HepG2 (cell line): Measurements from ENCODE around the gene LGALS4. TPM values are rescaled to one million over a fixed set of nuclear protein-coding genes. Genes with fewer than 3 reads are reported as not detected.

ENCODE experiments used
- AGO1 ChIP-seq: fragments of 200-400 bp; formaldehyde crosslinking; IDR thresholded peaks from 2 replicates; pipeline ENCODE4 v1.6.1; 2017; ENCODE audit warnings: mild to moderate bottlenecking, low read depth, low read length, moderate library complexity; ENCODE audit not compliant: poor library complexity, severe bottlenecking
- AKAP8 ChIP-seq: sonication (generic); formaldehyde crosslinking; IDR thresholded peaks from 2 replicates; pipeline ENCODE4 v1.5.1; 2020; ENCODE audit warnings: mild to moderate bottlenecking, missing genetic modification reagents
- ARID4A ChIP-seq: sonication (generic); formaldehyde crosslinking; IDR thresholded peaks from 2 replicates; pipeline ENCODE4 v1.5.0; 2020; ENCODE audit warnings: mild to moderate bottlenecking, missing genetic modification reagents, borderline replicate concordance
- CREB1 ChIP-seq, 2 experiments: fragments of 450-650 bp in 1 of 2; IDR thresholded peaks; 2 replicates each; pipeline ENCODE4 v1.6.1; 2016 to 2017; ENCODE audit warnings: control low read depth in 1 of 2, mild to moderate bottlenecking in 1 of 2, missing compliant biosample characterization in 1 of 2, missing genetic modification characterization in 1 of 2
- ELF1 ChIP-seq: sonication (generic); formaldehyde crosslinking; IDR thresholded peaks from 2 replicates; pipeline ENCODE4 v1.4.0; 2020; ENCODE audit warnings: missing genetic modification reagents
- ELF3 ChIP-seq: IDR thresholded peaks from 2 replicates; pipeline ENCODE4 v1.6.1; 2016; ENCODE audit warnings: missing genetic modification reagents, missing compliant biosample characterization
- FOXK1 ChIP-seq: sonication (generic); formaldehyde crosslinking; IDR thresholded peaks from 2 replicates; pipeline ENCODE4 v1.4.0; 2020; ENCODE audit warnings: low read depth, missing genetic modification reagents, borderline replicate concordance
- HNF1B ChIP-seq: sonication (generic); formaldehyde crosslinking; IDR thresholded peaks from 2 replicates; pipeline ENCODE4 v1.5.1; 2020; ENCODE audit warnings: mild to moderate bottlenecking, moderate library complexity, missing genetic modification reagents
- KDM5B ChIP-seq: sonication (generic); formaldehyde crosslinking; IDR thresholded peaks from 2 replicates; pipeline ENCODE4 v1.4.0; 2020; ENCODE audit warnings: missing genetic modification reagents, mild to moderate bottlenecking, borderline replicate concordance
- MXI1 ChIP-seq: IDR thresholded peaks from 3 replicates; pipeline ENCODE4 v1.6.1; 2012; ENCODE audit warnings: low read depth, low read length, inconsistent platforms, borderline replicate concordance
- MZF1 ChIP-seq: sonication (generic); formaldehyde crosslinking; IDR thresholded peaks from 2 replicates; pipeline ENCODE4 v1.8.1; 2023; ENCODE audit warnings: mild to moderate bottlenecking, missing genetic modification reagents, borderline replicate concordance
- PCBP2 ChIP-seq: fragments of 200-400 bp; formaldehyde crosslinking; optimal IDR thresholded peaks from 2 replicates; pipeline ENCODE3; 2018; ENCODE audit warnings: low read length, low read depth; ENCODE audit not compliant: poor library complexity, severe bottlenecking
- PRPF4 ChIP-seq: fragments of 200-400 bp; formaldehyde crosslinking; IDR thresholded peaks from 2 replicates; pipeline ENCODE4 v1.6.1; 2016; ENCODE audit warnings: low read length, low read depth; ENCODE audit not compliant: poor library complexity, severe bottlenecking
- RFX5 ChIP-seq: IDR thresholded peaks from 2 replicates; pipeline ENCODE4 v1.6.1; 2011; ENCODE audit warnings: low read depth, low read length, improper control_type of control experiment
- RFXAP ChIP-seq: sonication (generic); formaldehyde crosslinking; IDR thresholded peaks from 2 replicates; pipeline ENCODE4 v1.4.0; 2020; ENCODE audit warnings: missing genetic modification reagents, borderline replicate concordance
- SAP130 ChIP-seq: IDR thresholded peaks from 2 replicates; pipeline ENCODE4 v1.6.1; 2016; ENCODE audit warnings: low read depth
- SP4 ChIP-seq: sonication (generic); formaldehyde crosslinking; IDR thresholded peaks from 2 replicates; pipeline ENCODE4 v1.8.1; 2023; ENCODE audit warnings: mild to moderate bottlenecking, missing genetic modification reagents
- SRSF1 ChIP-seq: fragments of 200-400 bp; formaldehyde crosslinking; optimal IDR thresholded peaks from 2 replicates; pipeline ENCODE3; 2017; ENCODE audit warnings: mild to moderate bottlenecking, low read depth, low read length, moderate library complexity
- ZBTB49 ChIP-seq: sonication (generic); formaldehyde crosslinking; IDR thresholded peaks from 2 replicates; pipeline ENCODE4 v1.4.0; 2020; ENCODE audit warnings: missing genetic modification reagents, borderline replicate concordance
- ZNF160 ChIP-seq: sonication (generic); formaldehyde crosslinking; IDR thresholded peaks from 2 replicates; pipeline ENCODE4 v1.8.0; 2022; ENCODE audit warnings: mild to moderate bottlenecking, inconsistent platforms, missing genetic modification reagents
- ZNF333 ChIP-seq: sonication (generic); formaldehyde crosslinking; IDR thresholded peaks from 2 replicates; pipeline ENCODE4 v1.4.0; 2020; ENCODE audit warnings: mild to moderate bottlenecking, missing genetic modification reagents, borderline replicate concordance
- ZSCAN12 ChIP-seq: sonication (generic); formaldehyde crosslinking; IDR thresholded peaks from 2 replicates; pipeline ENCODE4 v1.9.0; 2021; ENCODE audit warnings: mild to moderate bottlenecking, missing genetic modification reagents
- polyA plus RNA-seq, 8 experiments: library from polyadenylated mRNA; depleted of rRNA in 3 of 8; stranded (reverse) in 7 of 8; unstranded in 1 of 8; fragments of >200 nt; fragmentation: Illumina TruSeq in 4 of 8; extraction: Trizol in 4 of 8; gene quantifications; 2 replicates each; pipeline versions ENCODE4 v1.2.1 to v1.2.3, GENCODE V29; 2011 to 2016; ENCODE audit warnings: low read depth in 4 of 8, missing spikeins in 1 of 8, mixed read lengths in 1 of 8; ENCODE audit not compliant: insufficient read depth in 1 of 8
- total RNA-seq, 5 experiments: library from RNA; depleted of rRNA; stranded (reverse); fragments of >200 nt; fragmentation: Illumina TruSeq; extraction: Trizol; gene quantifications; 2 replicates each; pipeline ENCODE4 v1.2.3, GENCODE V29; 2016; ENCODE audit warnings: low read depth in 1 of 5

Gene LGALS4
- total and polyA plus RNA-seq, 2 of the 13 experiments (the other 11 are each of a cell fraction or from before 2014, with no cell fraction given), result 0.24 to 0.71 TPM

GRCh38 chr19:38850436-38850975 is 37.8 kb upstream of the LGALS4 start (continued):
- TF ChIP-seq SRSF1, result no peak
- no peak; the same call in 1 of the 2 replicates for TF ChIP-seq FOXK1 (CRISPR knock-in tag)
- no peak for TF ChIP-seq PCBP2
- peak; percentile 79; the same call in 1 of the 3 replicates for TF ChIP-seq MXI1
- TF ChIP-seq SP4 (CRISPR knock-in tag), result 0 out of 2 replicates have a peak, but pooled peaks have one; percentile 10
- TF ChIP-seq RFX5, result peak; percentile 85
- peak; percentile 86; the same call in 1 of the 2 replicates for TF ChIP-seq RFXAP (CRISPR knock-in tag)
- TF ChIP-seq PRPF4, result no peak
- 0 out of 2 replicates have a peak, but pooled peaks have one; percentile 31 for TF ChIP-seq ZNF160 (CRISPR knock-in tag)
- no peak for TF ChIP-seq CREB1 (IDR thresholded peaks at IDR 0.05)
- TF ChIP-seq CREB1 (CRISPR knock-in tag; IDR thresholded peaks at IDR 0.05), result peak; percentile 90; the same call in 1 of the 2 replicates
- TF ChIP-seq SAP130 (CRISPR knock-in tag), result peak; percentile 70
- no peak for TF ChIP-seq MZF1 (CRISPR knock-in tag)
- no peak for TF ChIP-seq ZNF333 (CRISPR knock-in tag)
- TF ChIP-seq AKAP8 (CRISPR knock-in tag), result no peak
- TF ChIP-seq AGO1, result no peak
- TF ChIP-seq ZSCAN12 (CRISPR knock-in tag), result no peak
- peak; percentile 15; the same call in 1 of the 2 replicates for TF ChIP-seq KDM5B (CRISPR knock-in tag)
- TF ChIP-seq ELF3 (CRISPR knock-in tag), result peak; percentile 49; the same call in 1 of the 2 replicates
- no peak for TF ChIP-seq ZBTB49 (CRISPR knock-in tag)
- 0 out of 2 replicates have a peak, but pooled peaks have one; percentile 4 for TF ChIP-seq HNF1B (CRISPR knock-in tag)
- peak; percentile 10; the same call in 1 of the 2 replicates for TF ChIP-seq ELF1 (CRISPR knock-in tag)
- peak; percentile 22; the same call in 1 of the 2 replicates for TF ChIP-seq ARID4A (CRISPR knock-in tag)
